Body of pancreas (tissue), 4 donors: ENCODE measurements around the gene ID2.

Experiments used
- POLR2A ChIP-seq, 3 donors: fragments of 450-650 bp; IDR thresholded peaks; one replicate each; pipeline ENCODE4 v1.6.1; 2016; ENCODE audit warnings: antibody characterized with exemption in 3 of 3, mild to moderate bottlenecking in 2 of 3
- TF ChIP-seq, protein P1 (sequence below), 7 experiments: fragments of 450-650 bp in 4 of 7; fragments of 200-600 bp in 3 of 7; sonication (generic) in 3 of 7; IDR thresholded peaks; one replicate each; pipeline ENCODE4 v1.5.1; 2016 to 2019; ENCODE audit warnings: antibody characterized with exemption in 7 of 7

DNA sequence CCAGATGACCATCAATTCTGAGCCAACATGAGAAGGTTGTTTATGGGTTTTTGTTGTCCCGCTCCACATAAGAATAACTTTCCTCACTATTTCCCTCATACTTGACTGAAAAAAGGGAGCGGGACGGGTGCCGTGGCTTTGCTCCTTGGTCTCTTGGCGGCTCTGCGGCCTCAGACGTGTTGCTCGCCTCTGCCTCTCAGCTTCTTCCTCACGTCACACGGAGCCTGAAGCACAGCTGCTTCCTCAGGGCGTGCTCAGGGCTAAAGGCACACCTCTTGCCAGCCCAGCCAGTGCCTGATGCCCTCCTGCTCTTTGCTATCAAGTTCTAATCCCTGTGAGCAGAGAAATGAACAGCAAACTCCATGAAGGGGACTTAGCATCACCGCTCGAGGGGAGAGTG lies 17.9 kb upstream of the ID2 start:
- no peak for TF ChIP-seq POLR2A (IDR thresholded peaks at IDR 0.05)
- TF ChIP-seq, protein P1, sequence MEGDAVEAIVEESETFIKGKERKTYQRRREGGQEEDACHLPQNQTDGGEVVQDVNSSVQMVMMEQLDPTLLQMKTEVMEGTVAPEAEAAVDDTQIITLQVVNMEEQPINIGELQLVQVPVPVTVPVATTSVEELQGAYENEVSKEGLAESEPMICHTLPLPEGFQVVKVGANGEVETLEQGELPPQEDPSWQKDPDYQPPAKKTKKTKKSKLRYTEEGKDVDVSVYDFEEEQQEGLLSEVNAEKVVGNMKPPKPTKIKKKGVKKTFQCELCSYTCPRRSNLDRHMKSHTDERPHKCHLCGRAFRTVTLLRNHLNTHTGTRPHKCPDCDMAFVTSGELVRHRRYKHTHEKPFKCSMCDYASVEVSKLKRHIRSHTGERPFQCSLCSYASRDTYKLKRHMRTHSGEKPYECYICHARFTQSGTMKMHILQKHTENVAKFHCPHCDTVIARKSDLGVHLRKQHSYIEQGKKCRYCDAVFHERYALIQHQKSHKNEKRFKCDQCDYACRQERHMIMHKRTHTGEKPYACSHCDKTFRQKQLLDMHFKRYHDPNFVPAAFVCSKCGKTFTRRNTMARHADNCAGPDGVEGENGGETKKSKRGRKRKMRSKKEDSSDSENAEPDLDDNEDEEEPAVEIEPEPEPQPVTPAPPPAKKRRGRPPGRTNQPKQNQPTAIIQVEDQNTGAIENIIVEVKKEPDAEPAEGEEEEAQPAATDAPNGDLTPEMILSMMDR (IDR thresholded peaks at IDR 0.05) = no peak
